Keratinocyte (primary cell): Measurements from ENCODE around the gene ABCD3. TPM values are rescaled to one million over a fixed set of nuclear protein-coding genes. Genes with fewer than 3 reads are reported as not detected.

Experiments used
- DNase-seq: peaks from one replicate; pipeline ENCODE4 v3.0.0-alpha.2; 2011; ENCODE audit warnings: low read depth, missing footprints, low spot score
- FAIRE-seq: peaks from 2 replicates; lab custom pipeline; 2011; peaks lifted over from hg19 to GRCh38; lab: Jason Lieb, UNC
- H2AFZ ChIP-seq: 2 replicates; pipeline ENCODE4 v1.6.0; 2012; ENCODE audit warnings: low read length, control low read depth, inconsistent platforms; ENCODE audit not compliant: control insufficient read depth
- H3K27ac ChIP-seq: 2 replicates; pipeline ENCODE4 v1.5.1; 2011; ENCODE audit warnings: low read length; ENCODE audit not compliant: control insufficient read depth, insufficient read depth
- H3K27me3 ChIP-seq: 3 replicates; pipeline ENCODE4 v1.6.0; 2011; ENCODE audit warnings: low read length; ENCODE audit not compliant: control insufficient read depth, insufficient read depth; ENCODE audit errors: extremely low read depth
- H3K36me3 ChIP-seq, 2 experiments: 2 replicates in 1 of 2; 3 replicates in 1 of 2; pipeline ENCODE4 v1.5.1; 2011; ENCODE audit warnings: low read length in 2 of 2, mild to moderate bottlenecking in 1 of 2; ENCODE audit not compliant: control insufficient read depth in 2 of 2, insufficient read depth in 2 of 2; ENCODE audit errors: extremely low read depth in 1 of 2
- H3K4me1 ChIP-seq: 3 replicates; pipeline ENCODE4 v1.5.1; 2011; ENCODE audit warnings: low read length; ENCODE audit not compliant: control insufficient read depth, insufficient read depth; ENCODE audit errors: extremely low read depth
- H3K4me2 ChIP-seq: 3 replicates; pipeline ENCODE4 v1.6.0; 2011; ENCODE audit warnings: low read depth, low read length; ENCODE audit not compliant: control insufficient read depth, insufficient read depth; ENCODE audit errors: extremely low read depth
- H3K4me3 ChIP-seq, 3 experiments: fragments of 200-600 bp in 1 of 3; sonication (generic) in 1 of 3; 2 replicates in 2 of 3; 3 replicates in 1 of 3; pipeline ENCODE4 v1.5.1; 2011 to 2016; ENCODE audit warnings: low read length in 3 of 3, mild to moderate bottlenecking in 3 of 3, control low read depth in 2 of 3, inconsistent platforms in 1 of 3, low read depth in 1 of 3, mixed read lengths in 1 of 3, mixed run types in 1 of 3, moderate library complexity in 1 of 3; ENCODE audit not compliant: control insufficient read depth in 2 of 3, insufficient read depth in 2 of 3; ENCODE audit errors: extremely low read depth in 1 of 3
- H3K79me2 ChIP-seq: 2 replicates; pipeline ENCODE4 v1.6.0; 2012; ENCODE audit warnings: low read length; ENCODE audit not compliant: control insufficient read depth, insufficient read depth
- H3K9ac ChIP-seq: 3 replicates; pipeline ENCODE4 v1.6.0; 2011; ENCODE audit warnings: low read length; ENCODE audit not compliant: control insufficient read depth, insufficient read depth; ENCODE audit errors: extremely low read depth
- H3K9me1 ChIP-seq: 3 replicates; pipeline ENCODE4 v1.6.0; 2011; ENCODE audit warnings: low read length; ENCODE audit not compliant: control insufficient read depth, insufficient read depth; ENCODE audit errors: extremely low read depth
- H3K9me3 ChIP-seq: 2 replicates; pipeline ENCODE4 v1.5.1; 2012; ENCODE audit warnings: low read depth, low read length; ENCODE audit not compliant: control insufficient read depth
- H4K20me1 ChIP-seq: 3 replicates; pipeline ENCODE4 v1.6.0; 2011; ENCODE audit warnings: low read length; ENCODE audit not compliant: control insufficient read depth, insufficient read depth; ENCODE audit errors: extremely low read depth
- CTCF ChIP-seq, 3 experiments: IDR thresholded peaks in 1 of 3; conservative IDR thresholded peaks in 1 of 3; optimal IDR thresholded peaks in 1 of 3; 2 replicates in 2 of 3; 3 replicates in 1 of 3; pipeline versions ENCODE3 to v1.5.1; 2011; ENCODE audit warnings: low read length in 3 of 3, mild to moderate bottlenecking in 3 of 3, moderate library complexity in 2 of 3, control low read depth in 1 of 3, inconsistent platforms in 1 of 3; ENCODE audit not compliant: insufficient read depth in 2 of 3; ENCODE audit errors: extremely low read depth in 1 of 3
- EZH2 ChIP-seq: IDR thresholded peaks from one replicate; pipeline ENCODE4 v1.6.1; 2012; ENCODE audit warnings: inconsistent platforms, mild to moderate bottlenecking, low read length, moderate library complexity
- dilution Hi-C: fragments of 300-500 bp; cut with MboI; formaldehyde crosslinking; loops from one replicate; pipeline ENCODE4 v1.7.0; 2020; ENCODE audit warnings: low sequenced_read_pairs; ENCODE audit not compliant: extremely low pct_ligation_motif_present
- polyA plus RNA-seq, 5 experiments: library from polyadenylated mRNA; depleted of rRNA in 3 of 5; stranded (reverse) in 3 of 5; stranded (forward) in 1 of 5; unstranded in 1 of 5; fragments of >200 nt; gene quantifications; 1 replicate in 1 of 5; 2 replicates in 3 of 5; 3 replicates in 1 of 5; pipeline versions ENCODE4 v1.2.1 to v1.2.3, GENCODE V29; 2011 to 2012; ENCODE audit warnings: missing spikeins in 2 of 5, low read depth in 1 of 5, low replicate concordance in 1 of 5

ABCD3 gene
- polyA plus RNA-seq, 1 donor (not counting 4 experiments of a cell fraction or from before 2014, with no cell fraction given), result 34.9 TPM

DNA sequence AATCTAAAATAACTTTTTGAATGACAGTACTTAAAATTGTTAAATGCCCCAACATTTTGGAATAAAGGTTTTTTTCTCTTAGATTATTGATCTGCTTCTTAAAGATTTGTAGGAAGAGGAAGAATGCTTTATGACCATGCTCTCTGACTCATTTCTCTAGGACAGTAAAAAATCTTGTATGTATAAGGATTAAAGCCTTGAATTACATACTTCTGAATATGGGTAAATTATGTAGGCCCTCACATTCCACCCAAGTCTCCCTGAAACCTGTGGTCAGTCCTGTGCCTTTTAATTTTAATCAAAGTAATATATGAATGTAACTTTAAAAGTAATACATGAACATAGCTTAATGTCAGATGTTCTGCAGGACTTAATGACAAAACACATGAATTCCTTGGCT is 50.5 kb downstream of the ABCD3 start:
- no peak for TF ChIP-seq CTCF (optimal IDR thresholded peaks at IDR 0.05 in 1 of 3, IDR thresholded peaks at IDR 0.05 in 1 of 3, conservative IDR thresholded peaks at IDR 0.05 in 1 of 3; ENCODE audit: extremely low read depth in 1 of 3, insufficient read depth in 2 of 3, low read length in 3 of 3)
- FAIRE-seq (no peak), DNase-seq (no peak)
- Histone ChIP-seq H3K79me2 (no peaks in the 10 kb centered on the region), H4K20me1 (no peaks in the 10 kb centered on the region), H3K4me2 (no peak overlapping the region), H3K9me3 (no peaks in the 10 kb centered on the region), H3K27me3 (no peaks in the 10 kb centered on the region), H3K9me1 (no peaks in the 10 kb centered on the region), H3K9ac (no peak overlapping the region), H3K4me3 (no peak overlapping the region), H3K36me3 (peaks cover 0 to 2% of the 10 kb centered on the region in 2 experiments), H3K4me1 (no peaks in the 10 kb centered on the region), H2AFZ (no peak overlapping the region), H3K27ac (no peak overlapping the region)
- dilution Hi-C loops, result no loop called here

GRCh38 chr1:94471271-94471670 is 53.1 kb downstream of the ABCD3 start:
- TF ChIP-seq CTCF (optimal IDR thresholded peaks at IDR 0.05 in 1 of 3, IDR thresholded peaks at IDR 0.05 in 1 of 3, conservative IDR thresholded peaks at IDR 0.05 in 1 of 3; ENCODE audit: extremely low read depth in 1 of 3, insufficient read depth in 2 of 3, low read length in 3 of 3) (no peak), EZH2 (no peak)
- no peaks in the 10 kb centered on the region for H3K79me2 ChIP-seq
- no peaks in the 10 kb centered on the region for H3K36me3 ChIP-seq
- H3K4me2 ChIP-seq, result no peak overlapping the region
- no peak overlapping the region for H3K27ac ChIP-seq
- H4K20me1 ChIP-seq, result no peaks in the 10 kb centered on the region
- no peak overlapping the region for H2AFZ ChIP-seq
- FAIRE-seq (no peak), DNase-seq (no peak)
- H3K9me1 ChIP-seq, result no peaks in the 10 kb centered on the region
- H3K27me3 ChIP-seq, result no peaks in the 10 kb centered on the region
- H3K9ac ChIP-seq, result no peak overlapping the region
- H3K4me3 ChIP-seq, result no peak overlapping the region
- no peaks in the 10 kb centered on the region for H3K4me1 ChIP-seq
- H3K9me3 ChIP-seq, result no peaks in the 10 kb centered on the region
- dilution Hi-C loops, result no loop called here
